ENCODE data around the gene XCR1.
"Not testable (repeated sequence)": the region's sequence is repeated elsewhere in the genome, so short reads cannot be mapped to it uniquely, and the experiment has no call there.

Gene XCR1

GRCh38 chr3:45997942-45998341, 29.3 kb downstream of the XCR1 start:
- DNase-seq, result no peak

DNA sequence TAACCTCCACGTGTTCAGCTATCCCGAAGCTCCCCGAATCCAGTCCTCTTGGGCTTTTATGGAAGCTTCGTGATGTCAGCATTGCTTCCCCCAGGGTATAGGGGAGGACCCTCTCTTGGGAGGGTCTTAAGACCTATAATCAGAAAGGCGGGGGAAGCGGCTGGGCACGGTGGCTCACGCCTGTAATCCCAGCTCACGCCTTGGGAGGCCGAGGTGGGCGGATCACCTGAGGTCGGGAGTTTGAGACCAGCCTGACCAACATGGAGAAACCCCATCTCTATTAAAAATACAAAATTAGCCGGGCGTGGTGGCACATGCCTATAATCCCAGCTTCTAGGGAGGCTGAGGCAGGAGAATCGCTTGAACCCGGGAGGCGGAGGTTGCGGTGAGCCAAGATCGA, 29.8 kb downstream of the XCR1 start:
- not testable (repeated sequence) for DNase-seq

- peak; percentile 85 for DNase-seq
Measured at GRCh38 chr3:45995236-45996192, 31.8 kb downstream of the XCR1 start, which contains the start of gene FYCO1. FYCO1 (minus strand) TSS chr3:45995824; CDS start chr3:45984910, 10,914 bp downstream.

GRCh38 chr3:45994419-45995235, 32.7 kb downstream of the XCR1 start:
- peak; percentile 19 for DNase-seq

DNA sequence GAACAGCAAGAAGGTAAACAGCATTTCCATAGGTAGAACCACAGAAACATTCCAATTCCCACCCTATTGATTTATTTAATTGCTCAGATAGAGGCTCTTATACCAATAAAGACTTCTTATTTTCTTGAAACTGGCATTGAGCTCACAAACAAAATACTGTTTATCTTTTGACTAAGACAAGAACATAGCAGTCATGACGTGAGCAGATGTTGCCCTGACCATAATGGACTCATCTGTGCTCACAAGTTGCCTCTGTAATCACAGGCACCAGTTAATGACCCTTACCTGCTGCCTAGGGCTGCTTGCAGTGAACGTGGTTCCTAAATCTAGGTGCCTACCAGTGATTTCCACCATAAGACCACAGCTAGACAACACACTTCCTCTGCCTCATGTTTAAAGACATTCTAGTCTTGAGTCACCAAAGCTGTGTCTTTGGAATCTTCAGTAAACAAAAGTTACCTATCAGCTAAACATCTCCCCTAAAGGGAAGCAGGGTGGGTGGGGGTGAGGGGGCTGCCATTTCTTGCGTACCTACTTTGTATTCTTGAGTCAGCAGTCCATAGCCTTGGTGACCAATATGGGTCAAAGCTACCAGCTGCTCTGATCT, 33.8 kb downstream of the XCR1 start:
- DNase-seq, result no peak

DNA sequence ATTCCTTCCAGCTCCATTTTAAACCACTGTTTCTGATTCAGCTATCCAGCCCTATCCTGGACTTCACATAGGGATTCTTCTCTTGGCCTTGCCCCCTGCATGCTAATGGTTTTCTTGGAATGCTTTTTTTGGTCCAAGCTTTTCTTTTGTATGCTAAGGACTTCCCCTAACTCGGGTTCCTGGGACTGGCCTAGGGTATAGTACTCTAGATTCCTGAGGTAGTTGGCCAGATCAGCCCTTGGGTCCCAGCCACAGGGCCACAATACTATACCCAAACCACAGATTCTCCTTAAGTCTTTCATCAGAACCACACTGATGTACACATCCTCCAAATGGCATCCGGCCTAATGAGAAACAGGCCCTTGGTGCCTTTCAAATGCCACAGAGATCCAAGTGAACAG, 34.5 kb downstream of the XCR1 start:
- DNase-seq, result no peak

DNA sequence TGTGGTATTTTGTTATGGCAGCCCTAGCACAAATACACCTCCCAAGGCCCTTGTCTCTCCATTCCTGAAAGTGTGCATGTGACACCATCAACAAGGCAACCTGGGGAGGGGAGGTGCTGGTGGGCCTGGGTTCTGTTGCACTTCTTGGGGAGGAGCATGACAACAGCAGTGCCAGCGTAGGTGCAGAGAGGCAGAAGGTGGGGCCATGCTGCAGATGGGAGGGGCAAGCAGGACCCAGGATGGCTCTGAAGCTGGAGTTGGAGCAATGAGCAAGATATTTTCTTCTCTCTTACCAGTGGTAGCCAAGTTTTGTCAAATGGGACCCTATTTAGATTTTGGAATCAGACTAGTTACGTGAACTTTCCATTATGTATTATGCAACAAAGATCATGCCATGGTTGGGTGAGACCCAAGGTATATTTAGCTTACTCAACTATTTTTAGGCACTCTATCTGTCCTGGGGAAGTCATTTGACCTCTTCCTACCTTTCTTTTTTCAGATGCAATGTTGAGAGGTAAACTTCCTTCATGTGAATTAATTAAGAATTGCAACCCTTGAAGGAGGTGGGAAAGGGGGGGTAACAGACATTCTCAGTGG, 35.1 kb downstream of the XCR1 start:
- DNase-seq, result no peak

DNA sequence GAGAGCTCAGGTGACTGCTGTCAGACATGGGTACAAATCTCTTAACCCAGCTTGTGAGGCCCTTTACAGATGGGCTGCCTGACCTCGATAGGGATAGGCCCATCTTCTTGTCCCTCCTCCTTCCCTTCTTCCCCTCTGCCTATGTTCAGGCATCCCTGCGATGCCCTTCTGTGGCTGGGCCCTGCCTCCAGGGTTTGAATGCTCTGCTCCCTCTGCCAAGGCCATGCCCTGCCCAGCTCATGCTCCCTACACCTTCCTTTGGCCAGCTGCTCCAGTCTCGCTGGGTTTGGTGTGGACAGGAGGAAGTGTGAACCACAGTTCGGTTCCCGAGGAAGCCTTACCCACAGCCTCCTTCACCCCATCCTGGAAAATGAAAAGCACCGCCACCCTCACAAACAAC, 35.9 kb downstream of the XCR1 start:
- no peak for DNase-seq

DNA sequence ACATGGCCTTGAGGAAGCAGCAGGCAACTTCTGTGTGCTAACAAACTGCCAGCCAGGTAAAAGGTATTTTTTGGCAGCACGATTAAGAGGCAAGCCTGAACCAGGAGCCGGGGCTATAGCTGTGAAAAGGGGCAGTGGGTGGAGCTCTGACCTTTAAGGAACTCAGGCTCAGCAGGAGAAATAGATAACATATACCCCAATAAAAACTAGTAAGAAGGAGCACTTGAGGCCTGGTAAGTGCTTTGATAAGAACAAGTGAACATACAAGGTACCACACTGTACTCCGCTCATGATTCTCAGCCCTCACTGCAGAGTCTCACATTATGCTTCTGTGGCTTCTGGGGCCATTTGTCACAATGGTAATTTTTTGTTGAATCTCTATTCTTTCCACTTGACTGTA, 37.1 kb downstream of the XCR1 start:
- no peak for DNase-seq

DNA sequence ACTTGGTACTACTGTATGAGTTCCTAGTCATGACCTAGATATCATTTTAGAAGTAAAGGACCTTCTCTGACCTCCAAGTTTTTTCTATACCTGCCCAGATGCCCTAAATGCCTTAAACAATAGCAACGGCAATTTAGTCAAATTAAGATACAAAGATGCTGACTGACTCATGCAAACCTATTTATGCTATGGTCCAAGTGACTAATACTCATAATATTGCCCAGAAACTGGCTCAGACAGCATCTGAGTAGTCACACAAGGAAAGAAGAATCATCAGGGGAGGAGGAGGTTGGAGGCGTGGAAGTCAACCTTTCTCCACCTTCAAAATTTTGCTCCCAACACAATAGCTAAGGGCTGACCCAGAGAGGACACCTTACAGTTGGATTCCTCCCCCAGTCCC, 38.5 kb downstream of the XCR1 start:
- DNase-seq, result no peak

GRCh38 chr3:45988362-45988761, 38.9 kb downstream of the XCR1 start:
- no peak for DNase-seq

GRCh38 chr3:45987368-45988291, 39.7 kb downstream of the XCR1 start:
- no peak for DNase-seq

- DNase-seq, result peak; percentile 31
Measured at GRCh38 chr3:45986303-45986982, 40.8 kb downstream of the XCR1 start.

DNA sequence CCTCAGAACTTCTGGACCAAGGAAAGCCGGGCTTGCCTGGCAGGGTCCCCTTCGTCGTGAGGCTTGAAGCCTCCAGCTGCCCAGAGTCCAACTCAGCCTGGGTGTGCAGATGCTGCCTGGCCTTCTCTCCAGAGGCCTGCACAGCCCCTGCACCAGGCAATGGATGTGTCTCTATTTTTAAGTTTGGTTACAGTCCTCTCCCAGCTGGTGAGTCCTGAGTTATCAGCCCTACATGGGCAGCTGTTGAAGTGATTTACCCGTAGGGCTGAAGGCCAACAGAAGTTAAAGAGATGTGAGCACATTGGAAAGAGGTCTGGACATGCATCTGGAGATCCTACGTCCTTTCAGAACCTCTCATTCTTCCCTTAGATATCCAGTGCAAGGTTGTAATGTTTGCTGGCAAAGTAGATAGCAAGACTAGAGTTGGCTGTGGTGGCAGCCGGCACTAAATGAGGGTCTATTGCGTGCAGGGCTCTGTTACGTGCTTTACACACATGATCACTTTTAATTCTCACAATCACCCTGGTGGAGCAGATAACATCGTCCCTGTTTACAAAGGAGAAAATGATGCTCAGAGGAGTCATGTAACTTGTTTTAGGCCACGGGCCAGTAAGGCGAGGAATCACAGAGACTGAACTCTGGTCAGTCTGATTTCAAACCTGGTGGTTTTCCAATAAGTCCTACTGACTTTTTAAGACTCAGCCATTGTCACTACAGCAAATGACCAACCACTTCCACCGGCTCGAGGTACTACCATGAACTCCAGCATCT, 41.6 kb downstream of the XCR1 start:
- DNase-seq, result no peak

GRCh38 chr3:45984331-45985312, 42.7 kb downstream of the XCR1 start:
- no peak for DNase-seq

GRCh38 chr3:45983770-45984169, 43.5 kb downstream of the XCR1 start:
- DNase-seq, result no peak

- no peak for DNase-seq
Measured at GRCh38 chr3:45981346-45982074, 45.8 kb downstream of the XCR1 start.

- DNase-seq, result no peak
Measured at GRCh38 chr3:45980819-45981218, 46.5 kb downstream of the XCR1 start.

Measured in NCI-H146 (cell line).